ENCODE results near the gene NPC2.

Gene NPC2

DNA sequence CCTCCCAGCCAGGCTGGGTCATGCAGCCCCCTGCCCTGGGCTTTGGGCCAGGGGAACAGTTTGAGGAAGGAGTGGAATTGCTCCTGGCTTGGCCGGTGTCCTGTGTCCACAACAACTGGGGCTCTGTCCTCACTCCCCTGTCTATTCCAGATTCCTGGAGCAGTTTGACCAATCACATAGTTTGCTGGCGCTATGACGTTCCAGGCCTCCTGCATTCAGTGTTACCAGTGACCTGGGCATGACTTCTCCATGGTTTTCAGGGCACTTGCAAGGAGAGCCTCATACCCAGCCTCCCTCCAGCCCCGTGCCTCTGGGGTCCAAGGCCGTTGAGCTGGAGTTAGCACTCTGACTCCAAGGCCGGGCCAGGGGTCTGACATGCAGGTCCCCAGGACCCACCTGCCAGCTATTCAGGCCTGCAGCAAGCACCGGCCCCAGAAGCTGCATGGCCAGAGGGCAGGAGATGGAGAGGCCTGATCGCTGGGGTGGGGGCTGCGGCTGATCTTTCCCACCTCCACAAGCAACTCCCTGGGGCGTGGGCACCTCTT is 34.7 kb upstream of the NPC2 start:
- in situ Hi-C loops (cut with MboI; ENCODE audit: low pct_unique_long_range_greater_than_20kb, low sequenced_read_pairs, unreplicated experiment), result no loop called here
- no peak for DNase-seq (ENCODE audit: low spot score)
- TF ChIP-seq, protein P1, sequence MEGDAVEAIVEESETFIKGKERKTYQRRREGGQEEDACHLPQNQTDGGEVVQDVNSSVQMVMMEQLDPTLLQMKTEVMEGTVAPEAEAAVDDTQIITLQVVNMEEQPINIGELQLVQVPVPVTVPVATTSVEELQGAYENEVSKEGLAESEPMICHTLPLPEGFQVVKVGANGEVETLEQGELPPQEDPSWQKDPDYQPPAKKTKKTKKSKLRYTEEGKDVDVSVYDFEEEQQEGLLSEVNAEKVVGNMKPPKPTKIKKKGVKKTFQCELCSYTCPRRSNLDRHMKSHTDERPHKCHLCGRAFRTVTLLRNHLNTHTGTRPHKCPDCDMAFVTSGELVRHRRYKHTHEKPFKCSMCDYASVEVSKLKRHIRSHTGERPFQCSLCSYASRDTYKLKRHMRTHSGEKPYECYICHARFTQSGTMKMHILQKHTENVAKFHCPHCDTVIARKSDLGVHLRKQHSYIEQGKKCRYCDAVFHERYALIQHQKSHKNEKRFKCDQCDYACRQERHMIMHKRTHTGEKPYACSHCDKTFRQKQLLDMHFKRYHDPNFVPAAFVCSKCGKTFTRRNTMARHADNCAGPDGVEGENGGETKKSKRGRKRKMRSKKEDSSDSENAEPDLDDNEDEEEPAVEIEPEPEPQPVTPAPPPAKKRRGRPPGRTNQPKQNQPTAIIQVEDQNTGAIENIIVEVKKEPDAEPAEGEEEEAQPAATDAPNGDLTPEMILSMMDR (IDR thresholded peaks at IDR 0.05; ENCODE audit: extremely low read depth, insufficient read depth, missing control alignments), result no peak

DNA sequence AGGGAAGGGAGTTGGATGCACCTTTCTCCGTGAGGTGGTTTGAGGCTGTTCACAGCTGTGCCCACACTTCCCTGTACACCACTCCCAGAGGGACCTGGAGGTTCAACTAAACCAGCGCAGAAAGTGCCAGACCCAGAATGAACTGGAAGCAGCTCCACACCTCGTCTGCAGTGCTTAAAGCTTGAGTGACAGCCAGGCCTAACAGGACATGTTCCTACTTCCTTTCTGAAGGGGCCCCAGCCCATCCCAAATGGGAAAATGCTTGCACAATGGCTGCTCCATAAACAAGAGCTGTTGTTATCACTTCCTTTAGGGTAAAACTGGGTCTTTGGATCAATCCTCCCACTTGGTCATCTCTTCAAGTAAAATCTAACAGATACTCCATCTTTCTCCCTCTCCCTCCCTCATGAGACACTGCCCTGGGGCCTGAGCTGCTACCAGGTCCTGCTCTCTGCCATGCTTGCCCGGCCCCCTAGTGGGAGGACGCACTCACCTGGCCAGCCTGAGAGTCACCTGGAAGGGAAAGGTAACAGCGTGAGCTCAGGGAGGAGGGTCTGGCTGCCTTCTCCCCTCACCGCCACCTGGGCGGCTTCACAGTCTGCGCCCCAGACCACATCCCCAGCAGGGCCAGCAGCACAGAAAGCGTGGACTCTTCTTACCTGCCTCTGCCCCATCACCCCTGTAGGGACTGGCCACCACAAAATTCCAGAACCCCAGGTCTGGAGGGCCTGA is 33.9 kb upstream of the NPC2 start:
- TF ChIP-seq, protein P1 (IDR thresholded peaks at IDR 0.05; ENCODE audit: extremely low read depth, insufficient read depth, missing control alignments), result no peak
- in situ Hi-C loops (cut with MboI; ENCODE audit: low pct_unique_long_range_greater_than_20kb, low sequenced_read_pairs, unreplicated experiment), result no loop called here
- no peak for DNase-seq (ENCODE audit: low spot score)

DNA sequence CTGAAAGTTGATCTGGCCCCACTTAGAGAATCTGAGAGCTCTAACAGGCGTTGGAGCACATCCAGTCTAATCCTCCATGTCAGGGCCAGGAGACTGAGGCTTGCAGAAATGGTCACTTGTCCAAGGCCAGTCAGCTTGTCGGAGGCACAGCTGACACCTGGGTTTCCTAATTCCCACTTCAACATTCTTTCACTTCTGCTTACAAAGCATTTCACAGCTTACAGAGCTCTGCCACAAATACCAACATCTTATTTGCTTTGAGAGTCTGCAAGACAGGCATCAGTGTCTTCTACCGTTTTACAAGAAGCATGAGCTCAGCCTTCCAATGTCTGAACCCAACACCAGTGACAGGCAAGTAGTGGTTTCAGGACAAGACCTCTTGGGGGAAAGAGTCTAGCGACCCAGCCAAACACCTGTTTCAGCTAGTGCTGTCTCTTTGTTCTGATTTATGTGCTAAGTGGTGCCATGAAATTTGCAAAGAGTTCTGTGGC is 32.3 kb upstream of the NPC2 start:
- DNase-seq (ENCODE audit: low spot score), result peak; percentile 37
- in situ Hi-C loops (cut with MboI; ENCODE audit: low pct_unique_long_range_greater_than_20kb, low sequenced_read_pairs, unreplicated experiment), result no loop called here
- TF ChIP-seq, protein P1 (IDR thresholded peaks at IDR 0.05; ENCODE audit: extremely low read depth, insufficient read depth, missing control alignments), result no peak

DNA sequence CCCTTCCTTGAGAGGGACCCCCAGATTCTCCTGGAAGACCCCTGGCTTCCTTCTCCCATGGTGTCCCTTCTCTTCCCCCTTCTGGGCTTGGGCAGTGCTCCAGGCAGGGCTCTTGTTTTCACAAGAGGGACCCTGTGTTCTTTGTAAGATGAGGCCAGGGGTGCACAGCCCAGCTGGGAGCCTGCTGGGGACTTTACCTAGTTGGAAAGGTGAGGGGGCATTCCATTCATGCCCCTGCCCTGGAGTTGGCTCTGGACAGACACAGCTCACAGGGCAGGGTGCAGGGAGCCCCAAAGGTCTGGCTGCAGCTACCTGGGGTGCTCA is 31.7 kb upstream of the NPC2 start:
- TF ChIP-seq, protein P1 (IDR thresholded peaks at IDR 0.05; ENCODE audit: extremely low read depth, insufficient read depth, missing control alignments), result no peak
- in situ Hi-C loops (cut with MboI; ENCODE audit: low pct_unique_long_range_greater_than_20kb, low sequenced_read_pairs, unreplicated experiment), result no loop called here
- DNase-seq (ENCODE audit: low spot score), result no peak

DNA sequence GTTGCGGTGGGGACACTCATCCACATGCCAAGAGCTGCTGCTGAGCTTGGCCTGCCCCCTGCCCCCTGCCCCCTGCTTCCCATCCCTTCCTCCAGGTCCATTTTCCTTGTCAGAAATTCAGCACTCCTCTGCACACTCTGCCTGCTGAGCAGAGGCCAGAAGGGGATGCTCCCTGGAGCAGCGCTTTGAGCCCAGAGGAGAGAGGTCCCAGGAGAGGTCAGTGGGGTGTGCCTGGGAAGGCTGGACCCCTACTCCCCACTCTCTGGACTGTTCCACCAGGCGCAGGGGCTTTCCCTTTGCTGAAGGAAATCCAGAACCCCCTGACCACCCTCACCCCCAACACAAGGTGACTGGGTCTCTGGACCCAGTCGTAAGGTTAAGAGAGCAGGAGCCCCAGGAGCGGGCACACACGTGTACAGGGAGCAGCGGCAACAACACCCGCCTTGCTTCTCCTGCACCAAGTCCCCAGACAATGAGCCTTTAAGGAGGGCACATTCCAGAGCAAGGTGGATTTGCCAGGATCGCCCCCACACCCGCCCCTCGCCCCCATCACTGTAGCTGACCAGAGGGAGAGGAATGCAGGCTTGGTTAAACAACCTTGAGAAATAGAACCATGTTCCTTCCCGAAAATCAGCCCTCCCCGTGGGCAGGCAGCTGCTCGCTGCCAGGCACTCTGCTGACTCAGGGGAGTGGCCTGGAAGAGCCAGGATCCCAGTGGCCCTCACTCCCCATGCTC is 31.1 kb upstream of the NPC2 start:
- no peak for DNase-seq (ENCODE audit: low spot score)
- in situ Hi-C loops (cut with MboI; ENCODE audit: low pct_unique_long_range_greater_than_20kb, low sequenced_read_pairs, unreplicated experiment), result no loop called here
- TF ChIP-seq, protein P1 (IDR thresholded peaks at IDR 0.05; ENCODE audit: extremely low read depth, insufficient read depth, missing control alignments), result no peak

DNA sequence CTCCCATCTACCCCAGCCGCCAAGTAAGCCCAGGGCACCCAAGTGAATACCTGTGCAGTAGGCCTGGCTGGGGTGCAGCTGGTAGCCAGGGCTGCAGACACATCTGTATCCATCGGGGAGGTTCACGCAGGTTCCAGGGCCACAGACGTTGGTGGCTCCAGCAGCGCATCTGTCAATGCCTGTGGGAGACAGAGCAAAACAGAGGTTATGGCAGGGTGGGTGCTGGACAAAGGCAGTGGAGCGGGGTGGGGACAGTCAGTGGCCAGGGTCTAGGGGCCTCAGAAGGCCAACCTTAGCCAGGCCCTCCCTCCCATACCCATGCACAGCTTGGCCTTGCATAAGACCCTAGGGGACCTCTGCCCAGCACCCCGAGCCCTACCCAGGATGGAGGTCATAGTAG is 29.6 kb upstream of the NPC2 start:
- in situ Hi-C loops (cut with MboI; ENCODE audit: low pct_unique_long_range_greater_than_20kb, low sequenced_read_pairs, unreplicated experiment), result no loop called here

More for the DNA sequence above, 29.6 kb upstream of the NPC2 start:
- no peak for DNase-seq (ENCODE audit: low spot score)
- TF ChIP-seq, protein P1 (IDR thresholded peaks at IDR 0.05; ENCODE audit: extremely low read depth, insufficient read depth, missing control alignments), result no peak
